BLaER1 (cell line): ENCODE results near the gene GZF1.
A peak's percentile ranks its signal among the peaks of the same experiment; 100 is the strongest.

ENCODE experiments used
- H3K27ac ChIP-seq: shearing (Covaris generic); formaldehyde crosslinking; 2 replicates; pipeline ENCODE4 v1.8.1; 2022
- H3K27me3 ChIP-seq: shearing (Covaris generic); formaldehyde crosslinking; 2 replicates; pipeline ENCODE4 v1.8.1; 2022
- H3K36me3 ChIP-seq: shearing (Covaris generic); formaldehyde crosslinking; 2 replicates; pipeline ENCODE4 v1.8.1; 2022
- H3K4me1 ChIP-seq: shearing (Covaris generic); formaldehyde crosslinking; 2 replicates; pipeline ENCODE4 v1.8.1; 2022
- H3K4me2 ChIP-seq: shearing (Covaris generic); formaldehyde crosslinking; 2 replicates; pipeline ENCODE4 v1.8.1; 2022
- H3K4me3 ChIP-seq: shearing (Covaris generic); formaldehyde crosslinking; 2 replicates; pipeline ENCODE4 v1.8.1; 2022
- H3K9ac ChIP-seq: shearing (Covaris generic); formaldehyde crosslinking; 2 replicates; pipeline ENCODE4 v1.8.1; 2022
- H3K9me3 ChIP-seq: shearing (Covaris generic); formaldehyde crosslinking; 2 replicates; pipeline ENCODE4 v1.8.1; 2022
- H4K20me1 ChIP-seq: shearing (Covaris generic); formaldehyde crosslinking; 2 replicates; pipeline ENCODE4 v1.8.1; 2022
- Cebpa-rat ChIP-seq: shearing (Covaris generic); IDR thresholded peaks from 2 replicates; pipeline ENCODE4 v1.8.1; 2022

Gene GZF1

DNA sequence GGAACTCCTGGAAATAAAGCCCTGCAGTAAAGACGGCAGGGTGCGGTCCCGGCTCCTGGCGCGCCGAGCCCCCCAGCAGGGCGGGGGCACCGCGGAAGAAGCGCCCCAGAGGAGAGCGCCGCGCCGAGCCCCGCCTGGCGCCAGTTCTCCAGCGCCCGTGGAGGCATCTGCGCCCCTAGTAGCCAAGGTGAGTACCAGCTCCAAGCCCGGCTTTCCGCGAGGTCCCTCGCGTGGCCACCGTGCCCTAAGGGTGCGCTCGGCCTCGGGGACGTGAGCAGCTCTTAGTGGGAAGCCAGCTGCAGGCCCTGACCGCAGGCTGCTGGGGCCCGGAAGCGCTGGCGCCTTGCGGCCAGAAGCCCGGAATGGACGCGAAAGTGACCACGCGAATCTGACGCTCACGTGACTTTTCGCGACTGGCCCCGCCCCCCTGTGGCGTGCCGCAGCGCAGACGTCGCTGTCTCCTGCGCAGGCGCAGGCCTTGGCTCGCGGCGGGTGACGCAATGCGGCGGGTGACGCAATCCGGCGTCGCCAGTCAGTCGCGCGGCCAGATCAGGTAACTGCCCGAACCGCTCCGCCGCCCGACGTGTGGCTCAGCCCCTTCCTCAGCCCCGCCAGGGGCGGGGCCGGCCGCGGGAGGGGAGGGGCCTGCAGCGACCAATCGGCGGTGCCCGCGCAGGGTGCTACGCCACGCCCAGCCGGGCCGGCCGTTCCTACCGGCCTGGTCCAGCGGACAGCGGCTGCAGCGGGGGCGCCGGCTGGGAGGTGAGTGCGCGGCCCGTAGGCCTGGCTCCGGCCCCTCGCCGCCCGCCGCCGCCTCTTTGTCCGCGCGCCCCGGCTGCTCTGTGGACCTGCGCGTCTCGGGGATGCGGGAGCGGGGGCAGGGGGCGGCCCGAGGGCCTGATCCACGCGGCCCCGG lies at the start of gene GZF1:
Gene GZF1, plus strand, starts transcription at position 707 of the 916 bp plus-strand sequence. CDS start 2,202 bp downstream, outside the sequence.
- TF ChIP-seq Cebpa-rat: peak; percentile 100
- Histone ChIP-seq H3K4me2 (peak within 1 kb of the TSS; percentile 90), H3K9ac (peak within 1 kb of the TSS; percentile 94), H3K36me3 (peaks cover 23% of the 10 kb centered on the region), H3K4me1 (peaks cover 61% of the 10 kb centered on the region), H3K4me3 (peak within 1 kb of the TSS; percentile 96), H3K27ac (peak within 1 kb of the TSS; percentile 92), H3K27me3 (no peaks in the 10 kb centered on the region), H3K9me3 (no peaks in the 10 kb centered on the region), H4K20me1 (peaks cover 46% of the 10 kb centered on the region)

DNA sequence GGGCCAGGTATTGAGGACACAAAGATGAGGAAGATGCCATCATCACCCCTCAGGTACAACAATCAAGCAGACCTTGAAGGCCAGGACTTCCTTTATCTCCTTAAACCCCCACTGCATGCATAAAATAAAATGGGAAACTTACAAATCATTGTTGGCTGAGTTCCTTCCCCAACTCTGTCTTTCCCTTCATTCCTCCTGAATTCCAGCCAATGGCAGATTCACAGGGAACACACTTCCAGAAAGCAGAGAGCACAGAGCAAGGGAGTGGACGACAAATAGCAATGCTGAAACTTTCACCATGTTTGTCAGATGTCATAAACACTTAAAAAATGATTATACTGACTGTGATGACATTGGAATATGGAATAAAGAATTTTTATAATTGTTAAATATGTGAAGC lies 48.7 kb upstream of the GZF1 start:
- H3K4me1 ChIP-seq: peaks cover 15% of the 10 kb centered on the region; the same call in 1 of the 2 replicates
- no peaks in the 10 kb centered on the region for H3K36me3 ChIP-seq
- no peak overlapping the region for H3K4me2 ChIP-seq
- H3K9ac ChIP-seq: no peak overlapping the region
- H3K27me3 ChIP-seq: no peaks in the 10 kb centered on the region
- no peaks in the 10 kb centered on the region for H4K20me1 ChIP-seq
- H3K27ac ChIP-seq: no peak overlapping the region
- no peak for TF ChIP-seq Cebpa-rat
- no peak overlapping the region for H3K4me3 ChIP-seq
- H3K9me3 ChIP-seq: no peaks in the 10 kb centered on the region

DNA sequence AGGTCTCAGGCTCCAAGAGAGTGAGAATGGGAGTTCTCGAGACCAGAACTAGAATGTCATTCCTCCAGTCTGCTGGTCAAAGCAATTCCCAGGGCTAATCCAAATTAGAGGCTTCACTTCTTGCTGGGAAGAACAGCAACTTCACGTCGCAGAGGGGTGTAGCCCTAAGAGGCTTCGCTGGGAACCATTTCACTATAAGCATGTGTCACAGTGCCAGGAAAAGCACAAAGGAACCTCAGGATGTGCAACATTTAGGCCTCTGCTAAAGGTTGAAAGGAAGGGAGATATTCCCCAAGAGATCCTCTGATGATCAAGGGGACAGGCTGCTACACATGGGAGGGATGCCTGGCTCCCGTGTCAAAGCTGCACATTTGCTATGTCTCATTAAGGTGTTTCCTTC lies 47.3 kb upstream of the GZF1 start:
- no peak for TF ChIP-seq Cebpa-rat
- Histone ChIP-seq H3K27ac (no peak overlapping the region), H3K27me3 (no peaks in the 10 kb centered on the region), H3K36me3 (no peaks in the 10 kb centered on the region), H4K20me1 (no peaks in the 10 kb centered on the region), H3K9ac (no peak overlapping the region), H3K4me1 (peaks cover 15% of the 10 kb centered on the region; the same call in 1 of the 2 replicates), H3K4me3 (no peak overlapping the region), H3K4me2 (no peak overlapping the region), H3K9me3 (no peaks in the 10 kb centered on the region)

DNA sequence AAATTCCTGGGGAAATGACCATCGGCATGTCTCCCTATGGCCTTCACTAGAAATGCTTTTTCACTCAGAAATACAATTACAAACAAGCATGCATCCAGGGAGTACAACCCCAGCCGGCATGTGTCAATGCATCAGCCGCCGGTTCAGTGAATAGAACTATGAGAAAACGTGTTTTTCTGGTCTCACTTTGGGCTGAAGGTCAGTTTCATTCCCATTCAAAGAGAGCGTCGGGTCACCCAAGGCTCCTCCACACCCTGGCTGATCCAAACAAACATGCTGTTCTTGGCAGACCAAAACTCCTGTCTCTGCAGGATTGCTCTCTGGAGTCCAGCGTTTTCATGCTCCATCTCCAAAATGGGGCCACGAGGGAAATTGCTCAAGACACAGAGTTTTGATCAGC lies 46.9 kb upstream of the GZF1 start:
- Histone ChIP-seq H3K9me3 (0 out of 2 replicates have a peak, but pooled peaks cover 1% of the 10 kb centered on the region), H3K4me3 (no peak overlapping the region), H3K27ac (no peak overlapping the region), H3K36me3 (no peaks in the 10 kb centered on the region), H4K20me1 (no peaks in the 10 kb centered on the region), H3K27me3 (no peaks in the 10 kb centered on the region), H3K4me1 (peaks cover 15% of the 10 kb centered on the region; the same call in 1 of the 2 replicates), H3K9ac (no peak overlapping the region), H3K4me2 (no peak overlapping the region)
- no peak for TF ChIP-seq Cebpa-rat

DNA sequence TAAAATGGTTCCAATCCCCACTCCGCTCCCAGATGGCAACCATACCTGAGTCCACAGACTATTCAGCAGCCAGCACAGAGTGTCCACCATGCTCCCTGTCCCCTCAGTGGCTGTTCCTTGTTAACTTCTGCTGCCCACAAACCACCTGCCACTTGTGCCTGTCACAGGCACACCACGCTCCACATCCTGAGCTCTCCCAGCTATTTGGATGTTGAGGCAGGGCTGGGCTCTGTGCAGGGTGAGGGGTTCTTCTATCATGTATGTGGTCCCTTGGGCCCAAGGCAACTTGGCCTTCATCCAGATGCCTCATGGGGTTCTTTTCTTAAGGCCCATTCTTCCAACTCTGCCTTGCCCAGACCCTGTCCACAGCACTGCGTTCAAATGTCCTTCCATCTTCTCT lies 45.4 kb upstream of the GZF1 start:
- TF ChIP-seq Cebpa-rat: no peak
- H3K27me3 ChIP-seq: no peaks in the 10 kb centered on the region
- no peaks in the 10 kb centered on the region for H4K20me1 ChIP-seq
- H3K27ac ChIP-seq: no peak overlapping the region
- no peak overlapping the region for H3K4me2 ChIP-seq
- H3K4me1 ChIP-seq: peaks cover 15% of the 10 kb centered on the region; the same call in 1 of the 2 replicates
- no peak overlapping the region for H3K4me3 ChIP-seq
- peaks cover 14% of the 10 kb centered on the region; the same call in 1 of the 2 replicates for H3K9me3 ChIP-seq
- no peaks in the 10 kb centered on the region for H3K36me3 ChIP-seq
- H3K9ac ChIP-seq: no peak overlapping the region

DNA sequence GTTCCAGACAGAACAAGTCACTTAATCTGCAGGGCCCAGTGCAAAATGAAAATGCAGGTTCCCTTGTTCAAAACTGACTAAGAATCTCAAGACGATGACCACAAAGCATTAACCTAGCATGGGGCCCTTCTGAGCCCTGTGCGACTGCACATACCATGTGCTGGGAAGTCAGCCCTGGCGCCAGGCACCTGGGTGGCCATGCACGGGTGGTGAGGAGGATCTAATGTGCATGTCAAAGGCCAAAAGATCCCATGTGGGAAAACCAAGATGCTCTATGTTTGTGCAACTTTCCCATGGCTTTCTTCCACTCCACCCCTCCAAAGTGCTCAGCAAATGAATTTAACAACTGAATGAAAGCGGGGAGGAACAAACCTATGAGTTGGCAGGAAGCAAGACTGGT lies 44.9 kb upstream of the GZF1 start:
- TF ChIP-seq Cebpa-rat: no peak
- Histone ChIP-seq H3K27me3 (no peaks in the 10 kb centered on the region), H3K36me3 (no peaks in the 10 kb centered on the region), H3K4me1 (peaks cover 11% of the 10 kb centered on the region; the same call in 1 of the 2 replicates), H3K4me3 (no peak overlapping the region), H4K20me1 (no peaks in the 10 kb centered on the region), H3K4me2 (peak overlapping the region; percentile 20; the same call in 1 of the 2 replicates), H3K9ac (no peak overlapping the region), H3K27ac (no peak overlapping the region), H3K9me3 (peaks cover 14% of the 10 kb centered on the region; the same call in 1 of the 2 replicates)

DNA sequence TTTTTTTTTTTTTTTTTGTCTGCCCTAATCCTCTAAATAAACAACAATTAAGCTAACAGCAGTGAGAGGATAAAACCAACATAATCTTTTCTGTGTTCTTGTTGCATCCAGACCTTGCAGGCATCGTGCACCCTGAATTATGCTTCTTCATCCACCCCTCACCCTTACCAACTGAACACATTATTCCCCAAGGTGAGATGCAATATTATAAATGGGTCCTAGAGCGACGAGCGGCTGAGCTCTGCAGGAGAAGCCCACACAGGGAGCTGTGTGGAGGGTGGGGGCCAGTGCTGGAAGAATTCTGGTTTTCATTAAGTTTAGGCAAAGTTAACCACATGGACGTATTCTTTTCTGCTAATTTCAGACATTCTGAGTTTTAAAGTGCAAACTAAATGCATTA lies 43.6 kb upstream of the GZF1 start:
- H3K4me2 ChIP-seq: no peak overlapping the region

DNA sequence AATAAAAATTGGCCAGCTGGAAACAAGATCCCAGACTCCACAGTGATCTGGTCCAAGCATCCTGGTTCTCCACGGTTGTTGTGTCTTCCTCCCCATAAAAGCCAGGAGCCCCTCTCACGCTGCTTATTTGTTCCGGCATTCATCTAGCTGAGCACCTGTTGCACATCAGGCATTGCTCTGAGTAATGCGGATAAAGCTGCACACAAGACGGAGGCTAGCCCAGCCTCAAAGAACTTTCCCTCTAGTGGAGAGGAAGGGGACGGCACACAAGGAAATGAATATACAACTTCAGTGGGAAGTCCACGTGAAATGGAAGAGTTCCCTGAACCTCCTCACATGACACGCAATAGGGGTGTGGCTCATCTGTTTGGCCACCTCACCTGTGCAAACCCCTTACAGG lies 41.7 kb upstream of the GZF1 start:
- no peak for TF ChIP-seq Cebpa-rat
- Histone ChIP-seq H4K20me1 (no peaks in the 10 kb centered on the region), H3K4me2 (no peak overlapping the region), H3K4me3 (no peak overlapping the region), H3K4me1 (peaks cover 10% of the 10 kb centered on the region; the same call in 1 of the 2 replicates), H3K9me3 (peaks cover 14% of the 10 kb centered on the region; the same call in 1 of the 2 replicates), H3K9ac (no peak overlapping the region), H3K27me3 (no peaks in the 10 kb centered on the region), H3K27ac (no peak overlapping the region), H3K36me3 (no peaks in the 10 kb centered on the region)

More for the DNA sequence above, 43.6 kb upstream of the GZF1 start:
- peaks cover 10% of the 10 kb centered on the region; the same call in 1 of the 2 replicates for H3K4me1 ChIP-seq
- H3K9me3 ChIP-seq: peaks cover 14% of the 10 kb centered on the region; the same call in 1 of the 2 replicates
- no peaks in the 10 kb centered on the region for H4K20me1 ChIP-seq
- no peaks in the 10 kb centered on the region for H3K36me3 ChIP-seq
- no peaks in the 10 kb centered on the region for H3K27me3 ChIP-seq
- no peak overlapping the region for H3K27ac ChIP-seq
- H3K4me3 ChIP-seq: no peak overlapping the region
- TF ChIP-seq Cebpa-rat: no peak
- no peak overlapping the region for H3K9ac ChIP-seq

DNA sequence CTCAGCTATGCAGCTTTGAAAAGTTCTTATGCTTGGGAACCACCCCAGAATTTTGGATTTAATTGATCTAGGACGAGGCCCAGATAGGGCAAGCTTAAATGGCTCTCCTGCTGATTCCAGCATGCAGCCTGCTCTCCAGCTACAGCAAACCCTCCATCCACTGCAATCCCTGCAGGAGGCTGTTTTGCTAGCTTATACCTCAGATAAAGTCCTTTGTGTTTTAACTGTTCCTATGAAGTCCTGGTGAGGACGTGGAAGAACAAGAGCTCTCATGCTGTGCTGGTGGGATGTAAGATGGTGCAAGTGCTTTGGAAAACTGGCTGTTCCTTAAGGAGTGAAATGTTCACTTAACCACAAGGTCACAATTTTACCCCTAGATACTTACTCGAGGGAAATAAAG lies 36.9 kb upstream of the GZF1 start:
- Histone ChIP-seq H3K27me3 (no peaks in the 10 kb centered on the region), H3K4me2 (no peak overlapping the region), H3K36me3 (no peaks in the 10 kb centered on the region), H3K4me1 (peaks cover 16% of the 10 kb centered on the region), H3K27ac (no peak overlapping the region), H4K20me1 (no peaks in the 10 kb centered on the region), H3K9ac (no peak overlapping the region), H3K4me3 (no peak overlapping the region), H3K9me3 (peaks cover 24% of the 10 kb centered on the region)
- no peak for TF ChIP-seq Cebpa-rat

DNA sequence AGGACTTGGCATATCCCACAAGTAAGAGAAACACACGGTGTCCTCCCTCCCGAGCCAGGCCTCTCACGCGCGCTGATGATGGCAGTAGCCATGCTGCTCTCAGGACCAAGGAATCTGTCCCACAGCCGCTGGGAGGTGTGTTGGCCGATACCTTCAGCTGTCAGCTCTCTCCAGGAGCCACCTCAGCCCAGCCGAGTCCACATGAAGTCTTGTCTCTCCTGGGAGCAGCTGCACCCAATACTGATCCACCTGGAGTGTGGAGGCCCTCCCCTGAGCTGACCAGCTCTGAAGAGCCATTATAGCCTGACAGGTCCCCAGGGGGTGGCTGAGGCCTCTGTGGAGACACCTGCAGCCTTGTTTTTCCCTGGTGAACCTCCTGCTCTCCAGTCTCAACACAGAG lies 35.2 kb upstream of the GZF1 start:
- H3K36me3 ChIP-seq: no peaks in the 10 kb centered on the region
- no peak overlapping the region for H3K4me3 ChIP-seq
- peaks cover 11% of the 10 kb centered on the region for H3K9me3 ChIP-seq
- no peak for TF ChIP-seq Cebpa-rat
- H3K27ac ChIP-seq: no peak overlapping the region
- H3K9ac ChIP-seq: no peak overlapping the region
- no peaks in the 10 kb centered on the region for H3K27me3 ChIP-seq
- no peaks in the 10 kb centered on the region for H4K20me1 ChIP-seq
- H3K4me2 ChIP-seq: peak overlapping the region; percentile 58
- peaks cover 27% of the 10 kb centered on the region for H3K4me1 ChIP-seq
